HG03378 (cell line): Measurements from ENCODE around the gene ILK.

Experiments used
- ATAC-seq: cut with Tn5 transposase; IDR thresholded peaks from one replicate; pipeline ENCODE4 v1.9.1; 2021; ENCODE audit warnings: mild to moderate bottlenecking, moderate library complexity; ENCODE audit not compliant: unreplicated experiment

ILK gene

DNA sequence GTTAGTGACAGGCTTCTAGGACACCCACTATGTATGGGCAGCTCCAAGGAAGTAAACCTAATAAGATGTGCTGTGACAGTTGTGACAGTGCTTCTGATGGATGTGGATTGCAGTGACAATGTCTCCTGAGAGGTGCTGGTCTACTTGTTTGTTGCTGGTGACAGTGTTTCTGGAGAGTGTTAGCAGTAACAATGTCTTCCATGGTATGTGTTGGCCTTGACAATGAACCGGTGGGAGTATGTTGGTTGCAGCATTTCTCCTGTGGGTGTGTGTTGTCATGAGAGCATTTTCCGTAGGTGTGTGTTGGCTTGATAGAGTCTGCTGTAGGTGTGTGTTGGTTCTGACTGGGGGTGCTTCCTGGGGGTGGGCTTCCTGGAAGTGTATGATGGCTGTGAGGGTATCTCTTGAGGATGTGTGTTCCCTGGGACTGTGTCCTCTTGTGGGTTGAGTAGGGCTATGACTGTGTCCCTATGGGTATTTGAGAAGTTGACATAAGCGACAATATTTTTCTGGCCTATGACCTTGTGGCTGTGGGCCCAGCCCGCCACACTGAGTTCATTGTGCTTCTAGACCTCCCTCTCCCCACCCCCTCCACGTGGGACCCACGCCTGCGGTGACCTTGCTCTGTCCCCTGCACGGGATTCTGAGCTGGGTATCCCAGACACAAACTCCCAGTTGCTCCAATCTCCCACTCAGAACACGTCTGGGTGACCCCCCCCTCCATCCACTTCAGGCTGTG lies 50.9 kb downstream of the ILK start:
- ATAC-seq: no peak

- no peak for ATAC-seq
Observed at GRCh38 chr11:6655020-6655789, 51.6 kb downstream of the ILK start.

GRCh38 chr11:6655790-6656583 lies 52.4 kb downstream of the ILK start, which contains the start of gene DCHS1:
DCHS1 (minus strand) TSS chr11:6655809; CDS start chr11:6641613, 14,196 bp downstream.
- no peak for ATAC-seq

DNA sequence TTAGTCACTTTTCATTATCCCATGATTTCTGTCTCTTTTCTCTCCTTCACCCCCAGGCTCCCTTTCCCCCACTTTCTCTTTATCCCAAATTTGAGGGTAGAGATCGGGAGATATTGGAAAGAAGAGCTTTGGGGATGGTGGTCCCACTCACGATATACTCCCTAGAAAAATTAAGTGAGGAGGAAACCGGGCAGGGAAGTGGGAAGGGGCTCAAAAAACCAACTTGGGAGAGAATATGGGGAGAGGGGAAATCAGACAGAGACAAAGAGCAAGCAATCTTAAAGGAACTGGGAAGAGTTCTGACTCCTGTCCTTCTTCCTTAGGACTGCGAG lies 53.0 kb downstream of the ILK start:
- ATAC-seq: no peak

GRCh38 chr11:6656936-6657335 lies 53.4 kb downstream of the ILK start:
- no peak for ATAC-seq

- ATAC-seq: no peak
Observed at GRCh38 chr11:6657346-6657745, 53.8 kb downstream of the ILK start.

DNA sequence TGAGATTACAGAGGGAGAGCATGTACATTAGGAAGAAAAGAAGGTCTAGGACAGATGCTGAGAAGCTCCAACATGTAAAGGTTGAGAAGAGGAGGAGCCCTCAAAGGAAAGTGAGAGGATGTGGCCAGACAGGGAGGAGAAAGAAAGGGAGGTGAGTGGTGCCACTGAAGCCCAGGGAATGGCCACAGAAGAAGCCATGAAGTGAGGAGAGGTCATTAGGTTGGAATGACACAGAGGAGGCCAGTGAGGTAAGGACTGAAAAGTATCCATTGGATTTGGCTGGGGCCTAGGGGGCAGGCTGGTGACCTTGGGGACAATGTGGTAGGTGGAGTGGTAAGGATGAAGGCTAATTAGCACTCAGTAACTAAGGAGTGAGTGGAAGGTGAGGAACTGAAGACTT lies 55.1 kb downstream of the ILK start:
- no peak for ATAC-seq
